HCT116 (cell line): ENCODE measurements around the gene THADA. TPM values are rescaled to one million over a fixed set of nuclear protein-coding genes. Genes with fewer than 3 reads are reported as not detected.

Experiments
- ATAC-seq: fragments of 200-7000 bp; cut with Tn5 transposase; 2 replicates; pipeline ENCODE4 v1.9.1; 2020; ENCODE audit warnings: mild to moderate bottlenecking, moderate library complexity
- BruUV-seq: library from RNA; stranded (reverse); fragments of 400-500 nt; replicated peaks from 2 replicates; lab custom pipeline; 2021; lab: Mats Ljungman, UMichigan
- CTCF ChIA-PET: fragments of 300-600 bp; sonication (Branson Sonifier 250); formaldehyde crosslinking; loops from one replicate; lab custom pipeline; 2021; ENCODE audit warnings: antibody characterized with exemption; lab: Charles Lee
- POLR2A ChIA-PET: fragments of 300-600, 350-600 bp; sonication (Branson Sonifier 250); formaldehyde crosslinking; loops from one replicate; lab custom pipeline; 2021; ENCODE audit warnings: antibody characterized with exemption; lab: Charles Lee
- RAD21 ChIA-PET, 2 experiments: fragments of 300-600 bp; sonication (Branson Sonifier 250); formaldehyde crosslinking; loops; one replicate each; lab custom pipeline; 2023; ENCODE audit warnings: low total read pairs in 2 of 2; ENCODE audit not compliant: uncharacterized antibody in 2 of 2, unreplicated experiment in 2 of 2, low non-redundant PET in 1 of 2; lab: Charles Lee
- DNase-seq: peaks from one replicate; pipeline ENCODE4 v3.0.0-alpha.2; 2010; ENCODE audit warnings: low read depth, low spot score
- H2AFZ ChIP-seq: fragments of 200-600 bp; shearing (Covaris generic), sonication (generic); 2 replicates; pipeline ENCODE4 v1.6.1; 2017; ENCODE audit warnings: low read depth, mixed run types, mixed read lengths, antibody characterized with exemption, low read length; ENCODE audit not compliant: poor library complexity, severe bottlenecking
- H3K27ac ChIP-seq: 2 replicates; pipeline ENCODE4 v1.5.1; 2012; ENCODE audit warnings: low read depth, low read length
- H3K27me3 ChIP-seq: fragments of 200-600 bp; sonication (generic); 2 replicates; pipeline ENCODE4 v1.6.1; 2016; ENCODE audit warnings: mixed run types, low read length, mixed read lengths; ENCODE audit not compliant: insufficient read depth
- H3K36me3 ChIP-seq, 2 experiments: fragments of 200-500 bp in 1 of 2; fragments of 200-600 bp in 1 of 2; sonication (Bioruptor generic) in 1 of 2; sonication (generic) in 1 of 2; 2 replicates each; pipeline versions ENCODE4 v1.5.1 to v1.6.1; 2014 to 2016; ENCODE audit warnings: low read length in 2 of 2, inconsistent platforms in 1 of 2, mixed read lengths in 1 of 2, mixed run types in 1 of 2; ENCODE audit not compliant: insufficient read depth in 2 of 2, control insufficient read depth in 1 of 2
- H3K4me1 ChIP-seq, 2 experiments: fragments of 200-600 bp in 1 of 2; sonication (generic) in 1 of 2; 2 replicates each; pipeline versions ENCODE4 v1.5.1 to v1.6.1; 2012 to 2017; ENCODE audit warnings: low read length in 2 of 2, inconsistent platforms in 1 of 2, mild to moderate bottlenecking in 1 of 2, mixed read lengths in 1 of 2, mixed run types in 1 of 2, moderate library complexity in 1 of 2; ENCODE audit not compliant: insufficient read depth in 2 of 2, control insufficient read depth in 1 of 2
- H3K4me2 ChIP-seq: fragments of 200-600 bp; sonication (generic); 2 replicates; pipeline ENCODE4 v1.6.1; 2017; ENCODE audit warnings: mixed run types, low read length, mixed read lengths
- H3K4me3 ChIP-seq, 2 experiments: fragments of 200-600 bp in 1 of 2; sonication (generic) in 1 of 2; replicated peaks in 1 of 2; 2 replicates each; pipeline ENCODE4 v1.5.1; 2011 to 2016; ENCODE audit warnings: low read length in 2 of 2, control low read depth in 1 of 2, low read depth in 1 of 2, mild to moderate bottlenecking in 1 of 2, mixed read lengths in 1 of 2, mixed run types in 1 of 2
- H3K79me2 ChIP-seq: fragments of 200-600 bp; sonication (generic); 2 replicates; pipeline ENCODE4 v1.6.1; 2017; ENCODE audit warnings: mild to moderate bottlenecking, mixed run types, low read length, moderate library complexity, mixed read lengths; ENCODE audit not compliant: insufficient read depth
- H3K9ac ChIP-seq: fragments of 200-600 bp; sonication (generic); 2 replicates; pipeline ENCODE4 v1.6.1; 2016; ENCODE audit warnings: low read length, mixed read lengths
- H3K9me2 ChIP-seq: fragments of 200-600 bp; sonication (generic), shearing (Covaris generic); 2 replicates; pipeline ENCODE4 v1.6.1; 2017; ENCODE audit warnings: mixed run types, mild to moderate bottlenecking, moderate library complexity; ENCODE audit not compliant: insufficient read depth
- H3K9me3 ChIP-seq, 2 experiments: fragments of 200-500 bp in 1 of 2; fragments of 200-600 bp in 1 of 2; sonication (Bioruptor generic) in 1 of 2; sonication (generic) in 1 of 2; 2 replicates each; pipeline ENCODE4 v1.6.1; 2014 to 2017; ENCODE audit warnings: low read length in 2 of 2, mixed read lengths in 2 of 2, inconsistent platforms in 1 of 2, low read depth in 1 of 2, mild to moderate bottlenecking in 1 of 2, mixed run types in 1 of 2, moderate library complexity in 1 of 2; ENCODE audit not compliant: control insufficient read depth in 1 of 2, insufficient read depth in 1 of 2
- H4K20me1 ChIP-seq: fragments of 200-600 bp; sonication (generic), shearing (Covaris generic); 2 replicates; pipeline ENCODE4 v1.6.1; 2017; ENCODE audit warnings: mixed run types, mild to moderate bottlenecking, moderate library complexity; ENCODE audit not compliant: insufficient read depth
- CEBPB ChIP-seq: IDR thresholded peaks from 2 replicates; pipeline ENCODE4 v1.6.1; 2012; ENCODE audit warnings: low read depth
- EZH2phosphoT487 ChIP-seq: fragments of 200-600 bp; IDR thresholded peaks from 2 replicates; pipeline ENCODE4 v1.6.1; 2018; ENCODE audit warnings: antibody characterized with exemption, borderline replicate concordance
- JUND ChIP-seq: IDR thresholded peaks from 2 replicates; pipeline ENCODE4 v1.6.1; 2012
- POLR2AphosphoS5 ChIP-seq: IDR thresholded peaks from 2 replicates; pipeline ENCODE4 v1.6.1; 2011; ENCODE audit warnings: mild to moderate bottlenecking, low read depth, low read length, moderate library complexity
- RAD21 ChIP-seq: IDR thresholded peaks from 2 replicates; pipeline ENCODE4 v1.6.1; 2012; ENCODE audit warnings: low read depth, mild to moderate bottlenecking
- SP1 ChIP-seq: IDR thresholded peaks from 2 replicates; pipeline ENCODE4 v1.6.1; 2012; ENCODE audit warnings: low read depth
- ZNF274 ChIP-seq: fragments of 200-500 bp; sonication (Bioruptor generic); IDR thresholded peaks from 2 replicates; pipeline ENCODE4 v1.6.1; 2014; ENCODE audit warnings: mild to moderate bottlenecking, low read depth, low read length, inconsistent platforms
- intact Hi-C: fragments of 100-400 bp; cut with micrococcal nuclease; formaldehyde crosslinking; loops from 2 replicates; pipeline ENCODE4 v1.10.0; 2022
- total RNA-seq: library from RNA; stranded (reverse); gene quantifications from one replicate; pipeline ENCODE4 v1.2.1, GENCODE V29; 2021; ENCODE audit not compliant: unreplicated experiment
- TF ChIP-seq, protein P1 (sequence below), 3 experiments: fragments of 200-600 bp in 1 of 3; sonication (generic) in 1 of 3; IDR thresholded peaks in 2 of 3; conservative IDR thresholded peaks in 1 of 3; 2 replicates each; pipeline ENCODE4 v1.5.1; 2012 to 2017; ENCODE audit warnings: low read depth in 2 of 3, low read length in 2 of 3, antibody characterized with exemption in 1 of 3, borderline replicate concordance in 1 of 3, control low read depth in 1 of 3, mild to moderate bottlenecking in 1 of 3, mixed read lengths in 1 of 3, mixed run types in 1 of 3, moderate library complexity in 1 of 3; ENCODE audit not compliant: insufficient read depth in 1 of 3
- TF ChIP-seq, protein P2 (sequence below): IDR thresholded peaks from 2 replicates; pipeline ENCODE4 v1.6.1; 2012; ENCODE audit warnings: low read depth

Gene THADA
- total RNA-seq, 1 experiment from 2014 or later, result 30.7 TPM

DNA sequence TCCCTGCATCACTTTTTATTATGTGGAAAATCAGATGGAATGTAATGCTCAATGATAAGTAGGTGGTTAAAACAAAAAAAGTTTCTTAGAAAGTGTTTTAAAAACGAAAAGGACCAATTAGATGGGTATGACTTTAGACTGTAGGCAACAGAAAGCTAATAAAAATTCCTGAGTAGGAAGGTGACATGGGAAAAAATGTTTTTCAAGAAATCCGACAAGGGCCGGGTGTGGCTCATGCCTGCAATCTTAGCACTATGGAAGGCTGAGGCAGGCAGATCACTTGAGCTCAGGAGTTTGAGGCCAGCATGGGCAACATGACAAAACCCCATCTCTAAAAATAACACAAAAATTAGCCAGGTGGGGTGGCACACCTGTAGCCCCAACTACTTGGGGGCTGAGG lies 126.1 kb downstream of the THADA start:
- no peak overlapping the region for H2AFZ ChIP-seq
- peaks cover 35 to 54% of the 10 kb centered on the region in 2 experiments for H3K4me1 ChIP-seq
- H3K4me2 ChIP-seq, result peak overlapping the region; percentile 48
- no peaks in the 10 kb centered on the region for H3K27me3 ChIP-seq
- H3K9ac ChIP-seq, result no peak overlapping the region; the same call in 1 of the 2 replicates
- BruUV-seq, result no TSS peak
- no peak for TF ChIP-seq SP1
- no peak; the same call in 1 of the 2 replicates for TF ChIP-seq JUND
- TF ChIP-seq, protein P1, sequence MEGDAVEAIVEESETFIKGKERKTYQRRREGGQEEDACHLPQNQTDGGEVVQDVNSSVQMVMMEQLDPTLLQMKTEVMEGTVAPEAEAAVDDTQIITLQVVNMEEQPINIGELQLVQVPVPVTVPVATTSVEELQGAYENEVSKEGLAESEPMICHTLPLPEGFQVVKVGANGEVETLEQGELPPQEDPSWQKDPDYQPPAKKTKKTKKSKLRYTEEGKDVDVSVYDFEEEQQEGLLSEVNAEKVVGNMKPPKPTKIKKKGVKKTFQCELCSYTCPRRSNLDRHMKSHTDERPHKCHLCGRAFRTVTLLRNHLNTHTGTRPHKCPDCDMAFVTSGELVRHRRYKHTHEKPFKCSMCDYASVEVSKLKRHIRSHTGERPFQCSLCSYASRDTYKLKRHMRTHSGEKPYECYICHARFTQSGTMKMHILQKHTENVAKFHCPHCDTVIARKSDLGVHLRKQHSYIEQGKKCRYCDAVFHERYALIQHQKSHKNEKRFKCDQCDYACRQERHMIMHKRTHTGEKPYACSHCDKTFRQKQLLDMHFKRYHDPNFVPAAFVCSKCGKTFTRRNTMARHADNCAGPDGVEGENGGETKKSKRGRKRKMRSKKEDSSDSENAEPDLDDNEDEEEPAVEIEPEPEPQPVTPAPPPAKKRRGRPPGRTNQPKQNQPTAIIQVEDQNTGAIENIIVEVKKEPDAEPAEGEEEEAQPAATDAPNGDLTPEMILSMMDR (IDR thresholded peaks at IDR 0.05 in 2 of 3, conservative IDR thresholded peaks at IDR 0.05 in 1 of 3; ENCODE audit: borderline replicate concordance in 1 of 3, insufficient read depth in 1 of 3, low read depth in 2 of 3, low read length in 2 of 3), result no peak
- no peak for TF ChIP-seq EZH2phosphoT487
- no peak for TF ChIP-seq ZNF274
- TF ChIP-seq POLR2AphosphoS5, result no peak
- no peak for TF ChIP-seq CEBPB
- TF ChIP-seq, protein P2, sequence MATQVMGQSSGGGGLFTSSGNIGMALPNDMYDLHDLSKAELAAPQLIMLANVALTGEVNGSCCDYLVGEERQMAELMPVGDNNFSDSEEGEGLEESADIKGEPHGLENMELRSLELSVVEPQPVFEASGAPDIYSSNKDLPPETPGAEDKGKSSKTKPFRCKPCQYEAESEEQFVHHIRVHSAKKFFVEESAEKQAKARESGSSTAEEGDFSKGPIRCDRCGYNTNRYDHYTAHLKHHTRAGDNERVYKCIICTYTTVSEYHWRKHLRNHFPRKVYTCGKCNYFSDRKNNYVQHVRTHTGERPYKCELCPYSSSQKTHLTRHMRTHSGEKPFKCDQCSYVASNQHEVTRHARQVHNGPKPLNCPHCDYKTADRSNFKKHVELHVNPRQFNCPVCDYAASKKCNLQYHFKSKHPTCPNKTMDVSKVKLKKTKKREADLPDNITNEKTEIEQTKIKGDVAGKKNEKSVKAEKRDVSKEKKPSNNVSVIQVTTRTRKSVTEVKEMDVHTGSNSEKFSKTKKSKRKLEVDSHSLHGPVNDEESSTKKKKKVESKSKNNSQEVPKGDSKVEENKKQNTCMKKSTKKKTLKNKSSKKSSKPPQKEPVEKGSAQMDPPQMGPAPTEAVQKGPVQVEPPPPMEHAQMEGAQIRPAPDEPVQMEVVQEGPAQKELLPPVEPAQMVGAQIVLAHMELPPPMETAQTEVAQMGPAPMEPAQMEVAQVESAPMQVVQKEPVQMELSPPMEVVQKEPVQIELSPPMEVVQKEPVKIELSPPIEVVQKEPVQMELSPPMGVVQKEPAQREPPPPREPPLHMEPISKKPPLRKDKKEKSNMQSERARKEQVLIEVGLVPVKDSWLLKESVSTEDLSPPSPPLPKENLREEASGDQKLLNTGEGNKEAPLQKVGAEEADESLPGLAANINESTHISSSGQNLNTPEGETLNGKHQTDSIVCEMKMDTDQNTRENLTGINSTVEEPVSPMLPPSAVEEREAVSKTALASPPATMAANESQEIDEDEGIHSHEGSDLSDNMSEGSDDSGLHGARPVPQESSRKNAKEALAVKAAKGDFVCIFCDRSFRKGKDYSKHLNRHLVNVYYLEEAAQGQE, result no peak
- TF ChIP-seq RAD21, result no peak
- TF ChIP-seq, all 23 proteins: peak for 0
- Histone ChIP-seq H4K20me1 (no peaks in the 10 kb centered on the region), H3K79me2 (no peaks in the 10 kb centered on the region), H3K9me3 (no peaks in the 10 kb centered on the region), H3K36me3 (no peaks in the 10 kb centered on the region), H3K4me3 (peak overlapping the region in 1 of 2 experiments; percentile 19; a peak in 2 of 4 replicates), H3K9me2 (no peaks in the 10 kb centered on the region), H3K27ac (peak overlapping the region; percentile 83)
- CTCF ChIA-PET, result no interaction called here
- intact Hi-C loops, result no loop called here
- POLR2A ChIA-PET, result interaction anchor here (0.7 kb wide), 1 partner anchor 22 kb away, joined by 4 read pairs; no protein-coding TSS in a partner anchor
- ATAC-seq (peak; percentile 68), DNase-seq (no peak)
- RAD21 ChIA-PET, result no interaction called here
